ENCODE results near the gene CCDC88A. TPM values are rescaled to one million over a fixed set of nuclear protein-coding genes. Genes with fewer than 3 reads are reported as not detected.

CCDC88A gene
- total and polyA plus RNA-seq, 2 donors, result 39.6 to 40.8 TPM

GRCh38 chr2:55345064-55345463 lies 74.6 kb downstream of the CCDC88A start:
- H3K9me3 ChIP-seq (ENCODE audit: control insufficient read depth in 2 of 2, insufficient read depth in 1 of 2, low read length in 1 of 2), result no peaks in the 10 kb centered on the region
- H3K36me3 ChIP-seq (ENCODE audit: control insufficient read depth in 2 of 2, insufficient read depth in 2 of 2, low read length in 1 of 2), result peaks cover 4 to 31% of the 10 kb centered on the region in 2 donors
- 98% methylated on average over 4 of the region's 4 CpGs for WGBS
- no peak overlapping the region for H3K4me3 ChIP-seq (ENCODE audit: low read length in 2 of 2)
- no peaks in the 10 kb centered on the region for H3K4me1 ChIP-seq (ENCODE audit: control insufficient read depth in 2 of 2, insufficient read depth in 2 of 2, low read length in 2 of 2)
- no peak for DNase-seq (ENCODE audit: low read depth in 6 of 9, low spot score in 9 of 9)
- H3K27me3 ChIP-seq (ENCODE audit: control insufficient read depth in 2 of 2, insufficient read depth in 1 of 2, low read length in 1 of 2), result no peaks in the 10 kb centered on the region
- H3K27ac ChIP-seq (ENCODE audit: low read depth in 1 of 2, low read length in 1 of 2), result no peak overlapping the region

- peaks cover 6 to 24% of the 10 kb centered on the region in 2 donors for H3K36me3 ChIP-seq (ENCODE audit: control insufficient read depth in 2 of 2, insufficient read depth in 2 of 2, low read length in 1 of 2)
- DNase-seq (ENCODE audit: low read depth in 6 of 9, low spot score in 9 of 9), result no peak
- no peak overlapping the region for H3K27ac ChIP-seq (ENCODE audit: low read depth in 1 of 2, low read length in 1 of 2)
- no peaks in the 10 kb centered on the region for H3K9me3 ChIP-seq (ENCODE audit: control insufficient read depth in 2 of 2, insufficient read depth in 1 of 2, low read length in 1 of 2)
- H3K4me1 ChIP-seq (ENCODE audit: control insufficient read depth in 2 of 2, insufficient read depth in 2 of 2, low read length in 2 of 2), result no peaks in the 10 kb centered on the region
- no peaks in the 10 kb centered on the region for H3K27me3 ChIP-seq (ENCODE audit: control insufficient read depth in 2 of 2, insufficient read depth in 1 of 2, low read length in 1 of 2)
- no peak overlapping the region for H3K4me3 ChIP-seq (ENCODE audit: low read length in 2 of 2)
These were observed 81.4 kb downstream of the CCDC88A start for GRCh38 chr2:55338268-55338667.

- Histone ChIP-seq H3K4me3 (ENCODE audit: low read length in 2 of 2) (no peak overlapping the region), H3K4me1 (ENCODE audit: control insufficient read depth in 2 of 2, insufficient read depth in 2 of 2, low read length in 2 of 2) (no peaks in the 10 kb centered on the region), H3K27ac (ENCODE audit: low read depth in 1 of 2, low read length in 1 of 2) (no peak overlapping the region), H3K9me3 (ENCODE audit: control insufficient read depth in 2 of 2, insufficient read depth in 1 of 2, low read length in 1 of 2) (no peaks in the 10 kb centered on the region), H3K27me3 (ENCODE audit: control insufficient read depth in 2 of 2, insufficient read depth in 1 of 2, low read length in 1 of 2) (no peaks in the 10 kb centered on the region), H3K36me3 (ENCODE audit: control insufficient read depth in 2 of 2, insufficient read depth in 2 of 2, low read length in 1 of 2) (peaks cover 6 to 24% of the 10 kb centered on the region in 2 donors)
- DNase-seq (ENCODE audit: low read depth in 6 of 9, low spot score in 9 of 9), result no peak
- WGBS, result 96% methylated on average over 2 of the region's 2 CpGs
These were observed 84.9 kb downstream of the CCDC88A start for GRCh38 chr2:55334728-55335127.

- H3K9me3 ChIP-seq (ENCODE audit: control insufficient read depth in 2 of 2, insufficient read depth in 1 of 2, low read length in 1 of 2), result peaks cover 0 to 4% of the 10 kb centered on the region in 2 donors
- H3K36me3 ChIP-seq (ENCODE audit: control insufficient read depth in 2 of 2, insufficient read depth in 2 of 2, low read length in 1 of 2), result peaks cover 3 to 25% of the 10 kb centered on the region in 2 donors
- DNase-seq (ENCODE audit: low read depth in 6 of 9, low spot score in 9 of 9), result no peak
- 97% methylated on average over 1 of the region's 1 CpG for WGBS
- no peaks in the 10 kb centered on the region for H3K4me1 ChIP-seq (ENCODE audit: control insufficient read depth in 2 of 2, insufficient read depth in 2 of 2, low read length in 2 of 2)
- H3K4me3 ChIP-seq (ENCODE audit: low read length in 2 of 2), result no peak overlapping the region
- H3K27ac ChIP-seq (ENCODE audit: low read depth in 1 of 2, low read length in 1 of 2), result no peak overlapping the region
- H3K27me3 ChIP-seq (ENCODE audit: control insufficient read depth in 2 of 2, insufficient read depth in 1 of 2, low read length in 1 of 2), result no peaks in the 10 kb centered on the region
These were observed 88.9 kb downstream of the CCDC88A start for GRCh38 chr2:55330541-55331297.

GRCh38 chr2:55327470-55328230 lies 92.0 kb downstream of the CCDC88A start:
- Histone ChIP-seq H3K4me1 (ENCODE audit: control insufficient read depth in 2 of 2, insufficient read depth in 2 of 2, low read length in 2 of 2) (no peaks in the 10 kb centered on the region), H3K27ac (ENCODE audit: low read depth in 1 of 2, low read length in 1 of 2) (no peak overlapping the region), H3K36me3 (ENCODE audit: control insufficient read depth in 2 of 2, insufficient read depth in 2 of 2, low read length in 1 of 2) (peaks cover 3 to 21% of the 10 kb centered on the region in 2 donors), H3K27me3 (ENCODE audit: control insufficient read depth in 2 of 2, insufficient read depth in 1 of 2, low read length in 1 of 2) (no peaks in the 10 kb centered on the region), H3K9me3 (ENCODE audit: control insufficient read depth in 2 of 2, insufficient read depth in 1 of 2, low read length in 1 of 2) (peaks cover 0 to 4% of the 10 kb centered on the region in 2 donors), H3K4me3 (ENCODE audit: low read length in 2 of 2) (no peak overlapping the region)
- DNase-seq (ENCODE audit: low read depth in 6 of 9, low spot score in 9 of 9), result no peak
- WGBS, result over 99% methylated on average over 3 of the region's 3 CpGs

GRCh38 chr2:55314985-55315384 lies 104.7 kb downstream of the CCDC88A start:
- Histone ChIP-seq H3K36me3 (ENCODE audit: control insufficient read depth in 2 of 2, insufficient read depth in 2 of 2, low read length in 1 of 2) (peaks cover 28 to 66% of the 10 kb centered on the region in 2 donors), H3K9me3 (ENCODE audit: control insufficient read depth in 2 of 2, insufficient read depth in 1 of 2, low read length in 1 of 2) (no peaks in the 10 kb centered on the region), H3K4me1 (ENCODE audit: control insufficient read depth in 2 of 2, insufficient read depth in 2 of 2, low read length in 2 of 2) (no peaks in the 10 kb centered on the region), H3K27ac (ENCODE audit: low read depth in 1 of 2, low read length in 1 of 2) (no peak overlapping the region), H3K27me3 (ENCODE audit: control insufficient read depth in 2 of 2, insufficient read depth in 1 of 2, low read length in 1 of 2) (no peaks in the 10 kb centered on the region), H3K4me3 (ENCODE audit: low read length in 2 of 2) (no peak overlapping the region)
- no peak for DNase-seq (ENCODE audit: low read depth in 6 of 9, low spot score in 9 of 9)
- 99% methylated on average over 1 of the region's 1 CpG for WGBS

GRCh38 chr2:55311444-55311870 lies 108.2 kb downstream of the CCDC88A start:
- Histone ChIP-seq H3K9me3 (ENCODE audit: control insufficient read depth in 2 of 2, insufficient read depth in 1 of 2, low read length in 1 of 2) (no peaks in the 10 kb centered on the region), H3K27ac (ENCODE audit: low read depth in 1 of 2, low read length in 1 of 2) (no peak overlapping the region), H3K4me1 (ENCODE audit: control insufficient read depth in 2 of 2, insufficient read depth in 2 of 2, low read length in 2 of 2) (no peaks in the 10 kb centered on the region), H3K36me3 (ENCODE audit: control insufficient read depth in 2 of 2, insufficient read depth in 2 of 2, low read length in 1 of 2) (peaks cover 36 to 68% of the 10 kb centered on the region in 2 donors), H3K27me3 (ENCODE audit: control insufficient read depth in 2 of 2, insufficient read depth in 1 of 2, low read length in 1 of 2) (no peaks in the 10 kb centered on the region), H3K4me3 (ENCODE audit: low read length in 2 of 2) (no peak overlapping the region)
- DNase-seq (ENCODE audit: low read depth in 6 of 9, low spot score in 9 of 9), result no peak
- WGBS, result 98% methylated on average over 1 of the region's 1 CpG

DNA sequence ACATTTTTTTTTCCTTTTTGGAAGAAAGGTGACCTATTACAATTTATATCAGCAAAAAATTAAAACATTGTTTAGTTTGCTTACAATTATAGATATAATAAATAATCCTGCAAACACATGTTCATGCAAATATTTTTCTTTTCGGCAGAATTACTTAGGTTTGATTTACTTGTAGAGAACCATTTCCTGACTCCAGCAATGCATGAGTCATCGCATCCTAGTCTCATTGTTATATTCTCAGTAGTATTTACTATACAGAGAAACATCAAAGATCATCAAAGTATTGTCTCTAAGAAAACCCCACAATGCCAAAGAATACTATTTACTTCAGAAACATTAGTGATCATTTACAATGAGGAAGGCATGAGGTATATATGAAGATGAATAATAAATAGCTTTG lies 110.2 kb downstream of the CCDC88A start:
- H3K4me3 ChIP-seq (ENCODE audit: low read length in 2 of 2), result no peak overlapping the region
- H3K9me3 ChIP-seq (ENCODE audit: control insufficient read depth in 2 of 2, insufficient read depth in 1 of 2, low read length in 1 of 2), result no peaks in the 10 kb centered on the region
- no peak overlapping the region for H3K27ac ChIP-seq (ENCODE audit: low read depth in 1 of 2, low read length in 1 of 2)
- no peaks in the 10 kb centered on the region for H3K27me3 ChIP-seq (ENCODE audit: control insufficient read depth in 2 of 2, insufficient read depth in 1 of 2, low read length in 1 of 2)
- H3K4me1 ChIP-seq (ENCODE audit: control insufficient read depth in 2 of 2, insufficient read depth in 2 of 2, low read length in 2 of 2), result no peaks in the 10 kb centered on the region
- H3K36me3 ChIP-seq (ENCODE audit: control insufficient read depth in 2 of 2, insufficient read depth in 2 of 2, low read length in 1 of 2), result peaks cover 32 to 65% of the 10 kb centered on the region in 2 donors
- 93% methylated on average over 2 of the region's 2 CpGs for WGBS
- no peak for DNase-seq (ENCODE audit: low read depth in 6 of 9, low spot score in 9 of 9)

GRCh38 chr2:55302241-55302640 lies 117.4 kb downstream of the CCDC88A start:
- Histone ChIP-seq H3K4me1 (ENCODE audit: control insufficient read depth in 2 of 2, insufficient read depth in 2 of 2, low read length in 2 of 2) (no peaks in the 10 kb centered on the region), H3K27me3 (ENCODE audit: control insufficient read depth in 2 of 2, insufficient read depth in 1 of 2, low read length in 1 of 2) (no peaks in the 10 kb centered on the region), H3K9me3 (ENCODE audit: control insufficient read depth in 2 of 2, insufficient read depth in 1 of 2, low read length in 1 of 2) (no peaks in the 10 kb centered on the region), H3K27ac (ENCODE audit: low read depth in 1 of 2, low read length in 1 of 2) (no peak overlapping the region), H3K4me3 (ENCODE audit: low read length in 2 of 2) (no peak overlapping the region), H3K36me3 (ENCODE audit: control insufficient read depth in 2 of 2, insufficient read depth in 2 of 2, low read length in 1 of 2) (peaks cover 10 to 31% of the 10 kb centered on the region in 2 donors)
- DNase-seq (ENCODE audit: low read depth in 6 of 9, low spot score in 9 of 9), result no peak
- WGBS, result 95% methylated on average over 3 of the region's 3 CpGs

Measured in thymus (tissue), 11 donors.